GM18502 (cell line): ENCODE results near the gene C3orf85.

ENCODE experiments used
- ATAC-seq: cut with Tn5 transposase; IDR thresholded peaks from one replicate; pipeline ENCODE4 v1.9.1; 2021; ENCODE audit warnings: mild to moderate bottlenecking; ENCODE audit not compliant: unreplicated experiment, poor library complexity

Gene C3orf85

DNA sequence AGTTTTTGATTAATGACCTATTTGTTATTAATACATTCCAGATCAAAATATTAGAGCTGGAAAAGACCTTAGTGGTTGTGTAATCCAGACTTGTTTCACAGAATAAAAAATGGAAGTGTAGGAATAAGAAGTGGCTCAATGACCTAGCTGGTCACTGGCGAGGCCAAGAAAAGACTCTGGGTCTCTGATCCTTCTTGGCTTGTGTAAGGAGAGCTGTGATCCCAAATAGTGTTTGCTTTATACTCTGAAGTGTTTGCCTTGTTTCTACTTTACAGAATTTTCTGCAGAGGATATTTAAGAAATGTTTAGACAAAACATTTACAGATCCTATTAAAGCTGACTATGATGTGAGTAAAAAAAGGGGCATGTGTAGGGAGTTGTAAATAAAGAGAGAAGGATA, 7.1 kb downstream of the C3orf85 start:
- ATAC-seq, result no peak

DNA sequence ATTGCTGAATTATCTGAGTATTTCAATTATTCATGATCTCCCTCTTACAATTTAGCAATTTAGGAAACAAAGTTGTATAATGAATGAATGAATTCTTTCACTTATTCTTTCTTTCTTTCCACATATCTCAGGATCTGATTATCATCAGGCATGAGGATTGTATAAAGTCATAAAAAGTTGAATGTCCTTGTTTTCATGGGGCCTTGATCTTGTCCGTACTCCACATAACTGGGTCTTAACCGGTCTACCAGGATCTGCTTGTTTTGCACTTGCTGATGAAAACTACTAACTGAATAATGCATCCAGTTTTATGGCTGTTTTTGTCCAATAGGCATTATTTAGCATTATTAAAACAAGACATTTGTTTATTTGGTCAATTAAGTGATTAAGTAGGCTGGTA, 12.6 kb downstream of the C3orf85 start:
- no peak for ATAC-seq

DNA sequence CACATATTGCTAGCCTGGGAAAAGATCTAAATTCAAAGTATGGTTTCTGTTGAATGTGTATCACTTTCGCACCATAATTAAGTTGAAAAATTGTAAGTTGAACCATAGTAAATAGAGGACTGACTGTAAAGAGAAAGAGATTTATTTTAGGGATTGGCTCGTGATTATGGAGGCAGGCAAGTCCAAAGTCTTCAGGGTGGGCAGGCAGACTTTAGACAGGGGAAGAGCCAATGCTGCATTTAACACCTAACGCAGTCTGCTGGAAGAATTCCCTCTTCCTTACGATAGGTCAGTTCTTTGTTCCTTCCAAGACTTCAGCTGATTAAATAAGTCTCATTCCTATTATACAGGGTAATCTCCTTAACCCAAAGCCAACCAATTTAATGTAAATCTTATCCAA, 15.8 kb downstream of the C3orf85 start:
- no peak for ATAC-seq

DNA sequence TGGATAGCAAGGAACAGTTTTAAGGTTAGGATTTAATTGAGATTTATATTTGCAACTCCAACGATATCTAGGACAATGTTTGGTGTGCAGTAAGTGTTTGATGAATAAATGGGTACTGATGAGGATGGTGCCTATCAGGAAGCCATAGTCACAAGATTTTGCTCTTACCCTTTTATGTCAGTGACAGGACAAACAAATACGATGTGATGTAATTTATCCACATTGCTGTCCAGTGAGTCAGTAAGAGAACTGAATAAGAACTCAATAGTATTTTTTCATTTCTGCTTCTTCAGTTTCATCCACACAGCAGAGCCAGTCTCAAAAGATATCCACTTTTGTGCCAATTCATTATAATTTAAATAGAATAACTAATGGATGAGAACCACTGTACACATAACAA, 18.5 kb downstream of the C3orf85 start:
- ATAC-seq, result no peak

DNA sequence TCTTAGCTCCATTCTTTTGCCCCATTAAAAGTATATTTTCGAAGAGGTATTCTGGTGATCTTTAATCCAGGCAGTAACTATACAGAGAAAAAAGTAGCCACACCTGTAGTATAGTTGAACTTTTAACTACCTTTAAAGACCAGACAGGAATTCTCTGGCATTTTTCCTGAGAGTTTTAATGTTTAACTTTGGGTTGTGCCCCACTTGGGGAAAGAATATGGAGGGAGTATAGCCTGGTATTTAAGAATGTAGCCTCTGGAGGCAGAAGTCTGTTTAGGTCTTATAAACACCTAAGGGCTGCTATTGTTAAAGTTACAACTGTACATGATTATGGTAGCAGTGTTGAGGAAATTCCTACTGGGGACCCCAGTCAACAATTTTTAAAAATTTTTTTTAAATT, 19.3 kb downstream of the C3orf85 start:
- ATAC-seq, result no peak

DNA sequence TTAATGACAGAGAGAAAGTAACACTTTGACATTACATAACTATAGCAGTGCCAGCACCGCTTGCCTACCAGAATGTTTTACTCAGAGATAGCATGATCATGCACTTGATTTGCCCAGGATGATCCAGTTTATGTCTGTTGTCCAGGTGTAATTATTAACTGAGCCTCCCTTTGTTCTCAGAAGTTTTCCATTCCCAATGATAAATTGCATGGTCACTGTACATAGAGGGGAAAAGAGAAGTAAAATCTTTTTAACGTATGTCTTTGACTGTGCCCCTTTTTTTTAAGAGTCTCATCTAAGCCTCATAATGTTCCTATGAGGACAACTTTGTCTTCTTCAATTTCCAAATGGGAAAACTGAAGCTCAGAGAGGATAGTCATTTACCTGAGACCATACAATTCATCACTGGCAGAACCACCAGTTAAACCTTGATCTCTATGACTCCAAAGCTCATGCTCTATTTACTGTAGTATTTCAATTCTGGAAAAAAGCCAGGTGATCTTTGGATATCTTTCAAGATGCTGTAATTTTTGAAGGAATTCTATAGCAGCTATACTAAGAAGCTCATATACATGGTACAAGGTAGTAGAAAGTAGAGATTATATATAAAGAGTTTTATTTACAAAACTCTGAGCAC, 25.1 kb downstream of the C3orf85 start:
- ATAC-seq, result no peak

DNA sequence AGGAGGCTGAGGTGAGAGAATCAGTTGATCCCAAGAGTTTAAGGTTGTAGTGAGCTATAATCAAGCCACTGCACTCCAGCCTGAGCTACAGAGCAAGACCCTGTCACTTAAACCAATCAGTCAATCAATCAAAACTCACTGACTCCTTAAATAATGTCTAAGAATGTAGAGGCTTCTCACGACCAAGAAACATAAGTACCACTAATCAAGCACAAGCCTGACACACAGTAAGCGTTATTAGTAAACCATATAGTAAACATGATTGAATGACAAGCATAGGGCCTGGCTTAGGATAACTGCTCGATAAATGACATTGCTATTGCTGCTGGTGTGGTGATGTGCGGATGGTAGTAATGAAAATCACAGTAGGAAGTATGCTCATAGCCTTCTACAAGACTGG, 29.4 kb downstream of the C3orf85 start:
- no peak for ATAC-seq

DNA sequence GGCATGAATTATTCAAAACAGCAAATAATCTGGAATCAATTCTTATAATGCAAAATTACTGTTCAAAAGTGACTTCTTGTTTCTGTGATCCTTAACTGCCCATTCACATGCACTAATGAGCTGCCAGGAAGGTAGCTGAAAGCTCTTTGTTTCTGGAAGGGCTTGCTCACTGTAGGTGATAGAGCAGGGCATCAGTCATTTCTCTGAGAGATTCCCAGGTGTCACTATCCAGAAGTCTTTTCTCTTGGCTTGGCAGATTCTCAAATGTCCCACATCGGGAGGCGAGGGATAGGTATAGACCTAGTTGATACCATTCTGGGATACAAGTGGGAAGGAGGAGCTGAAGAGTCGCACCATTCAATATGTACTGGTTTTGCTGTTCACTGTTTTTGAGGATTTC, 35.0 kb downstream of the C3orf85 start:
- ATAC-seq, result no peak

DNA sequence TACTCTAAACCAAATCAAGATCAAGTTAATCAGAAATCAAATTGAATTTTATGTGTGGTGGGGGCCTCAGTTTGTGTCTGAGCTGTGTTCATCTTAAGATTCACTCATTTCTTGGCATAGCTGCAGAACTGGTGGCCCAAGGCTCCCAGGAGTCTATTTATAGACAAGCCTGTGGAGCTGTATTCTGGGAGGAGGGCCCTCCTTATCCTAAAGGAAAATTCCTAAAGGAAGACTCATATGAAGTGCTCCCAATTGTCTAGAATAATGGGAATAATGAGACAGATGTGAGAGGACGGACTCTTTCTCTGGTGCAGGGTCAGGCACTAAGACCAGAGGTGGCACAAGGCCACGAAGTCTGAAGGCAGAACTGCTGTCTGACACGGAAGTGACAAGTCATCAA, 38.9 kb downstream of the C3orf85 start:
- ATAC-seq, result no peak

DNA sequence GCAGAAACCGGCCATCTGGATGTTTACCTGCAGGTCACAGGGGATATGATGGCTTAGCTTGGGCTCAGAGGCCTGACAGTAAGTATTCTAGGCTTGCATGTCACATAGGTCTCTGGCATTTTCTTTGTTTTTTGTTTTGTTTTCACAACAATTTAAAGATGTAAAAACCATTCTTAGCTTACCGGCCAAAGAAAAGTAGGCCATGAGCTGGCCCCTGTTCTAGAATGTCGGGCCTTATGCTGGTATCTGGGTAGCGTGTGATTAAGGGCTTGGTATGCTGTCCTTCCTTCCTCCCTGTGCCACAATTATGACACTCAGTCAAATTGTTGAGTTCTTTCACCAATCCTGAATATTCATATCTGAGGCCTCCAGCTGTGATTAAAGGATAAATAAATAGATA, 40.2 kb downstream of the C3orf85 start:
- ATAC-seq, result no peak

DNA sequence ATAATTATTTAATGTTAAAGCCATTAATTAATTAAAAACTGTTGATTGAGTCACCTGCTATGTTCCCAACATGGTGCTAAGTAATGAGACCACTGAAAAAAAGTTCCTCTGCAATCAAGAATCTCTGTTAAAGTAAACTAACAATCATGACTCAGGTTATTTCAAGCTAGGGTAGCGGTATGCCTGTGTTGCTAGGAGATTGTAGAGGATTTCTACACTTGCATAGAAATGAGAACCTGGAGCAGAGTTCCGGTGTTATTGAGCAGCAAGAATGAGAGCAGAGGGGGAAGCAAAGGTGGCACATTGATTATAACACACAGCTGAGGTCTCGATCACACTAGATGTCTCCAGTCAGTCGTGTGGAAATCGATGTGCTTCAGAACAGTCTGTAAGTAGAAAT, 41.4 kb downstream of the C3orf85 start:
- no peak for ATAC-seq

DNA sequence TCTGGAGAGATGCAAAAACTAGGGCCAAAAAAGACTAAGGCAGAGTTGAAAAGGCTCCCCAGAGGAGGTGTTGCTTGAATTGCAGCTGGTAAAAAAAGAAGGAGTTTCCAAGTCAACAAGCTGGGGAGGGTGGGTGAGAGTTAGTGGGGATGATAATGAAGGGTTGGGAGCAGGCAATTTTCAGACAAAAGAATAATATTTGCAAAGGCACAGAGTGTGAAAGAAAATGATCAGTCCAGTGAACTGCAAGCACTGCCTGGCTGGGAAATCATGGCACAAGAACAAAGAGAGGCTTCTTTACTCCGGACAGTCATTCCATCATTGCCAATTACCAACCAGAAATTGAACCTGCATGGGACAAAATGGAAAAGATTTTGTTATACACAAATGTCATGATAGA, 42.2 kb downstream of the C3orf85 start:
- ATAC-seq, result no peak

DNA sequence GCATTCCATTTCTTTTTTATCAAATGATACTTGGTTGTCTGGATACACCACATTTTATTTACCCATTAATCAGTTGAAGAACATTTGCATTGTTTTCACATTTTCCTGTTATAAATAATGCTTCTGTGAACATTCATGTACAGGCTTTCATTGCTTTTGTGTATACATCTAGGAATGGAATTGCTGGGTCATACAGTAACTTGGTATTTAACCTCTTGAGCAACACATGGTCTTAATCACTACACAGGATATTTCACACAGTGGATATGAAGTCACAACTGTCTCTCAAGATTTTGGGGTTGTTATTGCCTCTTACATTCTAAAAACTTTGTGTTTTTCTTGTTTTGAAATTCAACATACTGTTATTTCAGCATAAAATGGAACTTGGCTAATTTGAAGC, 48.2 kb downstream of the C3orf85 start:
- no peak for ATAC-seq

DNA sequence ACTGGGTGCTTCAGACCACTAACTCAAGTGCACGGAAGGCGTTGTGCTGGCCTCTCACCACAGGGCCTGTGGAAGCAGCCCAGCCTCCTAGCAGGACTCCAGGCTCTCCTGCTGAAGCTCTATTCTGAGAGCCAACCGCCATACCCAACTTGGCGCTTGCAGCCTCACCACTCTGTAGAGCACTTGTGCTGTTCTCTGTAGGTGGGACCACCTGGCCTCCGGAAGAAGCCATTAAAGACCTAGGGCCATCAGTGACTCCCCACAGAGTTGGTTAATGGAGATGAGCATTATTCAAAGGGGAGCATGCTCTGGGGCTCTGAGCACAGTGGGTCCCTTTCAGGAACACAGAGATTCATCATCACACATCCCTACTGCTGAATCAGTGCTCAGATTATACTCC, 50.9 kb downstream of the C3orf85 start:
- ATAC-seq, result no peak

DNA sequence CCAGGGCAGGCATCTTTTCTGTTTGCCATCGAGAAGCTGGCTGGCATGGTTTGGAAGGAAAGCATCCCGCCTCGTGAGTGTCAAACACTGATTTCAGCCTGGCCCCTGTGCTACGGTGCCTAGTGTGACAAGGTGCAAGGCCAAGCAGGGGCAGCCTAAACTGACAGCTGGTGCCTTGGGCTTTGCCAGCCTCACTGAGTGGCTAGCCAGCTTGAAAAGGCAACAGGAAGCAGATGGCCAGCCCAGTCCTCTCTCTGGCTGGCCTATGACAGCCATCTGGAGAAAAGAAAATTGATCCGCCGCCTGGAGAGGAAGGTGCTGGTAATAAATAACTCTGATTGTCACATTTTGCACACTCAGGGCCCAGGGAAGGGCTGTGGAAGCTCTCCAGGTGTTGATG, 52.2 kb downstream of the C3orf85 start:
- ATAC-seq, result no peak

DNA sequence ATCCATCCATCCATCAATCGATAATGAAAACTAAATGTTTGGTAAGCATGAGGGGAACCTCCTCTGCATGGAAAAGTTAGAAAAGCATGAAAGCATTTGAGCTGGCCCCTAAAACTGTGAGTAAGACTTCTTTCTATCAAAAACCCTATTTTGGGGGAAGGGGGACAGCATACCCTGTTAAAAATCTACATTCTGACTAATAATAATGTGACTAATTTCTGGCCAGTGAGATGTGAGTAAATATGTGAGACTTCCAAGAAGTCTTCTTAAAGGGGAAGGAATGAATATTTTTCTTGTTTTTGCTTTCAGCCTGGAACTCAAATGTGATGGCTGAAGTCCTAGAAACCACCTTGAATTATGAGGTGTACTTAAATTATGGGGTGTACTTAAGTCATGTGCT, 54.9 kb downstream of the C3orf85 start:
- no peak for ATAC-seq

DNA sequence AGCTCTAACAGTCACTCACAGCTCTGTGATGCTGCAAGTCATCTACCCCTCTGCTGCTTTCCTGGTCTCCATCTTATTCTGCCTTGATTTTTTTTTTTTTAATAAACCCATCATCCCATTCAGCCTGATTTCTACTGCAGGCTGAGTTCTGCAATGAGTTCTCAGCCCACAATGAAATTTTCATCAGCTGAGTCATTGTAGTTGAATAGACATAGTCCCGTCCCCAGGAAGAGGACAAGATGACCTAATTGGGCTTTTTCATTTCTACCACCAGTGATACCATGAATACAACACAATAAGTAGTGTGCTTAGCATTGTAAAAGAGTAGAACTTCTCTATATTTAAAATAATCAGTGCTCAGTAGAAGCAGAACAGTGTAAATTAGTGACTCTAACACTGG, 59.3 kb downstream of the C3orf85 start:
- no peak for ATAC-seq
